GM12878 (cell line): ENCODE results near the gene IL1RAPL1.

Experiments used
- CEBPB ChIP-seq, 2 experiments: fragments of 150-350 bp in 1 of 2; IDR thresholded peaks; 2 replicates each; pipeline ENCODE4 v1.6.1; 2012 to 2014; ENCODE audit warnings: low read depth in 2 of 2, low read length in 2 of 2, borderline replicate concordance in 1 of 2, inconsistent platforms in 1 of 2
- EGR1 ChIP-seq, 2 experiments: IDR thresholded peaks; 1 replicate in 1 of 2; 2 replicates in 1 of 2; pipeline ENCODE4 v1.6.1; 2011 to 2012; ENCODE audit warnings: low read depth in 2 of 2, low read length in 2 of 2, borderline replicate concordance in 1 of 2, mild to moderate bottlenecking in 1 of 2, moderate library complexity in 1 of 2
- EP300 ChIP-seq, 2 experiments: fragments of 150-350 bp in 1 of 2; IDR thresholded peaks; 2 replicates each; pipeline ENCODE4 v1.6.1; 2011 to 2012; ENCODE audit warnings: low read depth in 2 of 2, low read length in 2 of 2, borderline replicate concordance in 1 of 2, improper control_type of control experiment in 1 of 2, inconsistent platforms in 1 of 2; ENCODE audit not compliant: control insufficient read depth in 1 of 2
- HCFC1 ChIP-seq: fragments of 150-350 bp; IDR thresholded peaks from 2 replicates; pipeline ENCODE4 v1.6.1; 2014; ENCODE audit warnings: low read length
- KDM1A ChIP-seq: fragments of 200-600 bp; sonication (generic); IDR thresholded peaks from 2 replicates; pipeline ENCODE4 v1.6.1; 2016; ENCODE audit warnings: borderline replicate concordance
- NR2C2 ChIP-seq: IDR thresholded peaks from 2 replicates; pipeline ENCODE4 v1.6.1; 2011; ENCODE audit warnings: borderline replicate concordance, low read depth; ENCODE audit not compliant: control insufficient read depth, insufficient read length
- RCOR1 ChIP-seq: conservative IDR thresholded peaks from 2 replicates; pipeline ENCODE4 v1.6.1; 2012; ENCODE audit warnings: low read depth, low read length, improper control_type of control experiment
- SMARCA5 ChIP-seq: fragments of 450-650 bp; IDR thresholded peaks from 2 replicates; pipeline ENCODE4 v1.6.1; 2017; ENCODE audit warnings: mild to moderate bottlenecking
- SUZ12 ChIP-seq: fragments of 200-600 bp; sonication (generic); IDR thresholded peaks from one replicate; pipeline ENCODE4 v1.6.1; 2018; ENCODE audit warnings: antibody characterized with exemption, mild to moderate bottlenecking; ENCODE audit not compliant: unreplicated experiment
- USF2 ChIP-seq: IDR thresholded peaks from 2 replicates; pipeline ENCODE4 v1.6.1; 2011; ENCODE audit warnings: low read depth, low read length, improper control_type of control experiment, borderline replicate concordance
- YY1 ChIP-seq: IDR thresholded peaks from 2 replicates; pipeline ENCODE4 v1.6.1; 2011; ENCODE audit warnings: low read depth, mild to moderate bottlenecking, low read length
- TF ChIP-seq, protein P1 (sequence below), 3 experiments: IDR thresholded peaks in 2 of 3; conservative IDR thresholded peaks in 1 of 3; 2 replicates each; pipeline ENCODE4 v1.5.1; 2011; ENCODE audit warnings: low read depth in 3 of 3, low read length in 3 of 3, mild to moderate bottlenecking in 3 of 3, control low read depth in 2 of 3, moderate library complexity in 2 of 3, inconsistent platforms in 1 of 3, mixed read lengths in 1 of 3; ENCODE audit not compliant: control insufficient read depth in 2 of 3, insufficient read depth in 1 of 3; ENCODE audit errors: extremely low read depth in 1 of 3

DNA sequence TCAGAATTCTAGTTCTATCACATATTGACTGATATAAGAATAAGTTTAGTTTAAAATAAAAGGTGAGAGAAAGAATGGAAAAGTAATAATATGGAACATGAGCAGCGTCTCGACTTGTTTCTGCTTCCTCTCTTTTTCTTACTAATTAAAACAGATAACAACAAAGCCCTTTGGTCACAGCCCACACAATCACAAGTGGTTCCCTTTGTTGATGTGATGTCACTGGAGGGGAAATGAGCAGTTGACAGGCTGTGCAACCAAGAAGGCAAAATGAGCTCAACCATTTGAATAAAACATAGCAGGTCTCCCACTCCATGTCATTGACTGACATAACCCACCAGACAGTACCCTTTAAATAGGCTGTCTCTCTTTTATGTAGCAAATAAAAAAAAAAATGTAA is 1285.6 kb downstream of the IL1RAPL1 start:
- TF ChIP-seq, protein P1, sequence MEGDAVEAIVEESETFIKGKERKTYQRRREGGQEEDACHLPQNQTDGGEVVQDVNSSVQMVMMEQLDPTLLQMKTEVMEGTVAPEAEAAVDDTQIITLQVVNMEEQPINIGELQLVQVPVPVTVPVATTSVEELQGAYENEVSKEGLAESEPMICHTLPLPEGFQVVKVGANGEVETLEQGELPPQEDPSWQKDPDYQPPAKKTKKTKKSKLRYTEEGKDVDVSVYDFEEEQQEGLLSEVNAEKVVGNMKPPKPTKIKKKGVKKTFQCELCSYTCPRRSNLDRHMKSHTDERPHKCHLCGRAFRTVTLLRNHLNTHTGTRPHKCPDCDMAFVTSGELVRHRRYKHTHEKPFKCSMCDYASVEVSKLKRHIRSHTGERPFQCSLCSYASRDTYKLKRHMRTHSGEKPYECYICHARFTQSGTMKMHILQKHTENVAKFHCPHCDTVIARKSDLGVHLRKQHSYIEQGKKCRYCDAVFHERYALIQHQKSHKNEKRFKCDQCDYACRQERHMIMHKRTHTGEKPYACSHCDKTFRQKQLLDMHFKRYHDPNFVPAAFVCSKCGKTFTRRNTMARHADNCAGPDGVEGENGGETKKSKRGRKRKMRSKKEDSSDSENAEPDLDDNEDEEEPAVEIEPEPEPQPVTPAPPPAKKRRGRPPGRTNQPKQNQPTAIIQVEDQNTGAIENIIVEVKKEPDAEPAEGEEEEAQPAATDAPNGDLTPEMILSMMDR (IDR thresholded peaks at IDR 0.05 in 2 of 3, conservative IDR thresholded peaks at IDR 0.05 in 1 of 3; ENCODE audit: control insufficient read depth in 2 of 3, extremely low read depth in 1 of 3, insufficient read depth in 1 of 3, low read depth in 3 of 3, low read length in 3 of 3) = no peak
- no peak for TF ChIP-seq EP300 (IDR thresholded peaks at IDR 0.05; ENCODE audit: borderline replicate concordance in 1 of 2, control insufficient read depth in 1 of 2, low read depth in 2 of 2, low read length in 2 of 2)
- TF ChIP-seq KDM1A = no peak
- TF ChIP-seq NR2C2 = no peak
- TF ChIP-seq EGR1 (IDR thresholded peaks at IDR 0.05; ENCODE audit: borderline replicate concordance in 1 of 2, low read depth in 2 of 2, low read length in 2 of 2) = no peak
- no peak for TF ChIP-seq USF2
- no peak for TF ChIP-seq CEBPB (IDR thresholded peaks at IDR 0.05; ENCODE audit: borderline replicate concordance in 1 of 2, low read depth in 2 of 2, low read length in 2 of 2)
- TF ChIP-seq YY1 = no peak
- TF ChIP-seq HCFC1 = no peak
- no peak for TF ChIP-seq RCOR1
- TF ChIP-seq SUZ12 = no peak
- TF ChIP-seq SMARCA5 = no peak
